ENCODE data around the gene APBB1. TPM values are rescaled to one million over a fixed set of nuclear protein-coding genes. Genes with fewer than 3 reads are reported as not detected.
"Not testable (repeated sequence)": the region's sequence is repeated elsewhere in the genome, so short reads cannot be mapped to it uniquely, and the experiment has no call there.

Gene APBB1
- total RNA-seq, 1 donor from 2014 or later: 40.9 TPM

DNA sequence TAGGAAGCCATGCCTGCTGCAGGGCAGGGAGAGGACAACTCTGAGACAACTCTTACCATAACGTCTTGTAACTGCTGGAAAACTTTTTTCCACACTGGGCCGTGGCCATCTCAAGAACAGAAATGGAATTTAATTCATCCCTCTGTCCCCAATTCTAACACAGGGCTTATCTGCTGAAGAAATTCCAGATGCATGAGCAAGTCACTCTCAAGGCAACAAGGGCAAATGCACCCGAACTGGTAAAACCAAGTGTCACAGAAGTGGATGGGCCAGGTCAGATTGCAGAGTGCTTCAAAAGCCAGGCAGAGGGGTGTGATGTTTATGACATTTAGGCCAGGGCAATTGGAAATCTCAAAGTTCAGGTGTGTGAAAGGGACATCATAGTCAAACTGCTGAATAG lies 21.3 kb downstream of the APBB1 start:
- no peaks in the 10 kb centered on the region for H3K27me3 ChIP-seq
- H3K9me3 ChIP-seq: no peaks in the 10 kb centered on the region
- peak; percentile 72 for ATAC-seq
- intact Hi-C loops (cut with DNase I): no loop called here
- peak overlapping the region; percentile 51 for H3K27ac ChIP-seq
- no peak for DNase-seq
- peaks cover 4% of the 10 kb centered on the region for H3K4me1 ChIP-seq
- H3K36me3 ChIP-seq: peaks cover 20% of the 10 kb centered on the region
- H3K4me3 ChIP-seq: no peak overlapping the region
- TF ChIP-seq, protein P1, sequence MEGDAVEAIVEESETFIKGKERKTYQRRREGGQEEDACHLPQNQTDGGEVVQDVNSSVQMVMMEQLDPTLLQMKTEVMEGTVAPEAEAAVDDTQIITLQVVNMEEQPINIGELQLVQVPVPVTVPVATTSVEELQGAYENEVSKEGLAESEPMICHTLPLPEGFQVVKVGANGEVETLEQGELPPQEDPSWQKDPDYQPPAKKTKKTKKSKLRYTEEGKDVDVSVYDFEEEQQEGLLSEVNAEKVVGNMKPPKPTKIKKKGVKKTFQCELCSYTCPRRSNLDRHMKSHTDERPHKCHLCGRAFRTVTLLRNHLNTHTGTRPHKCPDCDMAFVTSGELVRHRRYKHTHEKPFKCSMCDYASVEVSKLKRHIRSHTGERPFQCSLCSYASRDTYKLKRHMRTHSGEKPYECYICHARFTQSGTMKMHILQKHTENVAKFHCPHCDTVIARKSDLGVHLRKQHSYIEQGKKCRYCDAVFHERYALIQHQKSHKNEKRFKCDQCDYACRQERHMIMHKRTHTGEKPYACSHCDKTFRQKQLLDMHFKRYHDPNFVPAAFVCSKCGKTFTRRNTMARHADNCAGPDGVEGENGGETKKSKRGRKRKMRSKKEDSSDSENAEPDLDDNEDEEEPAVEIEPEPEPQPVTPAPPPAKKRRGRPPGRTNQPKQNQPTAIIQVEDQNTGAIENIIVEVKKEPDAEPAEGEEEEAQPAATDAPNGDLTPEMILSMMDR (IDR thresholded peaks at IDR 0.05): no peak

DNA sequence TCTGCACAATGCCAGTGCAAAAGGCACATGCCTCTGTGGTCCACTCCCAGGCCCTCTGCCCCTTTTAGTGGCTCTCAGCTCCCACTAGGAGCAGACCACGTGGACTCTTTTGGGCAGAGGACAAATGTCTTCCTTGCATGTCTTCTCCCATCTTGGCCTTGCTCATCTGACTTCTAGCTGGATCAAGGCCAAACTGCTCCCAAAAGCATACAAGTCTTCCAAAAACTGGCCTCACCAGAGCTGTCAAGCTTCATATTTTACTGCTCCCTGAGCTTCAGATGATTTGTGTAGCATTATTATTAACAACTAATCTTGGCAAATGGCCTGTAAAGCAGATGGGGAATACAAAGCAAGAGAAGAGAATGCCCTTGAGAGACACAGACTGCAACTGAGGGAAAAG lies 21.7 kb downstream of the APBB1 start:
- Histone ChIP-seq H3K4me3 (no peak overlapping the region), H3K27ac (peak overlapping the region; percentile 51), H3K9me3 (no peaks in the 10 kb centered on the region), H3K27me3 (no peaks in the 10 kb centered on the region), H3K36me3 (peaks cover 20% of the 10 kb centered on the region), H3K4me1 (peaks cover 4% of the 10 kb centered on the region)
- intact Hi-C loops (cut with DNase I): no loop called here
- TF ChIP-seq, protein P1 (IDR thresholded peaks at IDR 0.05): no peak
- DNase-seq (no peak), ATAC-seq (no peak)

DNA sequence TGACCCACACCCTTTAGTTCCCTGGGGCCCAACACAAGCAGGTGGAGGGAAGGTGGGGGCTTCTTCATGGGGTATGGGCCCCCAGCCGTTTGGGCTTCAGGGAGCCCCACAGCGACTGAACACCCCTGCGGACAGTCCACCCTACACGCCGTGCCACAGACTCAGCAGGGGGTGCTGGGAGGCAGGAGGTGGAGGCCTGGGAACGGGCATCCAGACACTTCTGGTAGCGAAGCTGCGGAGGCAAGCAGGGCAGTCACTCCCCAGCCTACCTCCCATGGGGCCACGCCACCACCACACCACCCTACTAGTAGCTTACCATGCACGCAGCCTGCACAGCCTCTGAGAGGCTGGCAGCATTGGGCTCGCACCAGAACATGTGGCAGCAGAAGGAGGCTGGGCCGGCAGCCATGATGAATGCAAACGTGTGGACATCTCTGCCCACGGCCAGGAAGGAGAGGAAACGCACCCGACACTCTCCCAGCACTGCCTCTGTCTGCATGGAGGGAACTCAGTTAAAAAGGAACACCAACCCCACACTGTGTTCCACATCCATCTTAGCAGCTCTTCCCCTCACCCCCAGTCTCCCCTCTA lies 23.3 kb downstream of the APBB1 start:
- H3K4me3 ChIP-seq: no peak overlapping the region
- no peaks in the 10 kb centered on the region for H3K27me3 ChIP-seq
- ATAC-seq: no peak
- H3K27ac ChIP-seq: no peak overlapping the region
- no peaks in the 10 kb centered on the region for H3K9me3 ChIP-seq
- intact Hi-C loops (cut with DNase I): no loop called here
- peaks cover 15% of the 10 kb centered on the region for H3K36me3 ChIP-seq
- no peak for DNase-seq
- H3K4me1 ChIP-seq: peaks cover 15% of the 10 kb centered on the region
- TF ChIP-seq, protein P1 (IDR thresholded peaks at IDR 0.05): no peak

DNA sequence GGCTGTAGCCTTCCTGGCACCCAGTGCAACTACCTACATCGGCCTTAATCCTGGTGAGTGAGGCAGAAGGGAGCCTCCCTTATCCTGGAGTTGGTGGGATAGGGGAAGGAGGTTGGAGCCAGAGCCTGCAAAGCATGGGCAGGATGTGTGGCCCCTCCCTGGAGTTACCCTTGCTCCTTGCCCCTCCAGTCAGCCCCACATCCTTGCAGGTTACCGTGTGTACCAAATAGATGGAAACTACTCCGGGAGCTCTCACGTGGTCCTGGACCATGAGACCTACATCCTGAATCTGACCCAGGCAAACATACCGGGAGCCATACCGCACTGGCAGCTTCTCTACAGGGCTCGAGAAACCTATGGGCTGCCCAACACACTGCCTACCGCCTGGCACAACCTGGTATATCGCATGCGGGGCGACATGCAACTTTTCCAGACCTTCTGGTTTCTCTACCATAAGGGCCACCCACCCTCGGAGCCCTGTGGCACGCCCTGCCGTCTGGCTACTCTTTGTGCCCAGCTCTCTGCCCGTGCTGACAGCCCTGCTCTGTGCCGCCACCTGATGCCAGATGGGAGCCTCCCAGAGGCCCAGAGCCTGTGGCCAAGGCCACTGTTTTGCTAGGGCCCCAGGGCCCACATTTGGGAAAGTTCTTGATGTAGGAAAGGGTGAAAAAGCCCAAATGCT lies 24.8 kb downstream of the APBB1 start:
- intact Hi-C loops (cut with DNase I): no loop called here
- DNase-seq (no peak), ATAC-seq (no peak)
- TF ChIP-seq, protein P1 (IDR thresholded peaks at IDR 0.05): no peak
- Histone ChIP-seq H3K27ac (no peak overlapping the region), H3K36me3 (peaks cover 14% of the 10 kb centered on the region), H3K27me3 (no peaks in the 10 kb centered on the region), H3K4me1 (peaks cover 21% of the 10 kb centered on the region), H3K4me3 (no peak overlapping the region), H3K9me3 (no peaks in the 10 kb centered on the region)

DNA sequence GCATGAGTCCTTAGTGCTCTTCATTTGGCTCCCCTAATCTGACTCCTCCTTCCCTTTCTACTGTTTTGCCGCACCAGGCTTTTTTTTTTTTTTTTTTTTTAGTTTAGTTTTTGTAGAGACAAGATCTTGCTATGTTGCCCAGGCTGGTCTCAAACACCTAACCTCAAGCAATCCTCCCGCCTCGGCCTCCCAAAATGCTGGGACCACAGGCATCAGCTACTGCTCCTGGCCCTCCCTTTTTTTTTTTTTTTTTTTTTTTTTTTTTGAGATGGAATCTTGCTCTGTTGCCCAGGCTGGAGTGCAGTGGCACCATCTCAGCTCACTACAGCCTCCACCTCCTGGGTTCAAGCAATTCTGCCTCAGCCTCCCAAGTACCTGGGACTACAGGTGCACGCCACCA lies 26.6 kb downstream of the APBB1 start:
- H3K4me3 ChIP-seq; intact Hi-C loops (cut with DNase I); H3K27me3 ChIP-seq; H3K27ac ChIP-seq; H3K9me3 ChIP-seq; ATAC-seq; DNase-seq: not testable (repeated sequence)
- peaks cover 21% of the 10 kb centered on the region for H3K4me1 ChIP-seq
- peaks cover 14% of the 10 kb centered on the region for H3K36me3 ChIP-seq

DNA sequence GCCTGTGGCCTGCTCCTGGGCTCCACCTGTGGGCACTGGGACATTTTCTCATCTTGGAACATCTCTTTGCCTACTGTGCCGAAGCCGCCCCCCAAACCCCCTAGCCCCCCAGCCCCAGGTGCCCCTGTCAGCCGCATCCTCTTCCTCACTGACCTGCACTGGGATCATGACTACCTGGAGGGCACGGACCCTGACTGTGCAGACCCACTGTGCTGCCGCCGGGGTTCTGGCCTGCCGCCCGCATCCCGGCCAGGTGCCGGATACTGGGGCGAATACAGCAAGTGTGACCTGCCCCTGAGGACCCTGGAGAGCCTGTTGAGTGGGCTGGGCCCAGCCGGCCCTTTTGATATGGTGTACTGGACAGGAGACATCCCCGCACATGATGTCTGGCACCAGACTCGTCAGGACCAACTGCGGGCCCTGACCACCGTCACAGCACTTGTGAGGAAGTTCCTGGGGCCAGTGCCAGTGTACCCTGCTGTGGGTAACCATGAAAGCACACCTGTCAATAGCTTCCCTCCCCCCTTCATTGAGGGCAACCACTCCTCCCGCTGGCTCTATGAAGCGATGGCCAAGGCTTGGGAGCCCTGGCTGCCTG lies 27.3 kb downstream of the APBB1 start:
- Histone ChIP-seq H3K27ac (no peak overlapping the region), H3K4me3 (peak overlapping the region; percentile 80), H3K36me3 (peaks cover 14% of the 10 kb centered on the region), H3K9me3 (no peaks in the 10 kb centered on the region), H3K27me3 (no peaks in the 10 kb centered on the region), H3K4me1 (peaks cover 21% of the 10 kb centered on the region)
- no peak for ATAC-seq
- TF ChIP-seq, protein P1 (IDR thresholded peaks at IDR 0.05): no peak
- intact Hi-C loops (cut with DNase I): no loop called here
- no peak for DNase-seq
